Endothelial cell (in vitro differentiated cells): ENCODE results near the gene CSNK2B. TPM values are rescaled to one million over a fixed set of nuclear protein-coding genes. Genes with fewer than 3 reads are reported as not detected.

Experiments used
- DNase-seq: peaks from one replicate; pipeline ENCODE4 v3.0.0; 2021; ENCODE audit warnings: low spot score
- H3K27ac Mint-ChIP-seq: one replicate; pipeline ENCODE4 v1.8.0; 2021; ENCODE audit warnings: mixed read lengths, inconsistent platforms; ENCODE audit not compliant: unreplicated experiment
- H3K27me3 Mint-ChIP-seq: one replicate; pipeline ENCODE4 v1.8.0; 2021; ENCODE audit warnings: mild to moderate bottlenecking, moderate library complexity, mixed read lengths, inconsistent platforms; ENCODE audit not compliant: unreplicated experiment
- H3K36me3 Mint-ChIP-seq: one replicate; pipeline ENCODE4 v1.8.0; 2021; ENCODE audit warnings: mild to moderate bottlenecking, low read depth, mixed read lengths, inconsistent platforms; ENCODE audit not compliant: unreplicated experiment
- H3K4me1 Mint-ChIP-seq: one replicate; pipeline ENCODE4 v1.8.0; 2021; ENCODE audit warnings: mild to moderate bottlenecking, mixed read lengths, inconsistent platforms; ENCODE audit not compliant: unreplicated experiment
- H3K4me3 Mint-ChIP-seq: one replicate; pipeline ENCODE4 v1.8.0; 2021; ENCODE audit warnings: mild to moderate bottlenecking, mixed read lengths, inconsistent platforms; ENCODE audit not compliant: unreplicated experiment
- H3K9me3 Mint-ChIP-seq: one replicate; pipeline ENCODE4 v1.8.0; 2021; ENCODE audit warnings: mixed read lengths, inconsistent platforms; ENCODE audit not compliant: unreplicated experiment
- total RNA-seq: library from RNA; stranded (reverse); fragmentation: NEBNext Ultra II Directional; extraction: Animal tissue kit (Norgen Biotek cat#: 25700); gene quantifications from one replicate; pipeline ENCODE4 v1.2.1, GENCODE V29; 2021; ENCODE audit not compliant: unreplicated experiment
- TF ChIP-seq, protein P1 (sequence below): fragments of 200-600 bp; sonication (generic); IDR thresholded peaks from one replicate; pipeline ENCODE4 v1.5.0; 2021; ENCODE audit warnings: antibody characterized with exemption; ENCODE audit not compliant: unreplicated experiment

Gene CSNK2B
- total RNA-seq, 1 donor from 2014 or later, result 164 TPM

DNA sequence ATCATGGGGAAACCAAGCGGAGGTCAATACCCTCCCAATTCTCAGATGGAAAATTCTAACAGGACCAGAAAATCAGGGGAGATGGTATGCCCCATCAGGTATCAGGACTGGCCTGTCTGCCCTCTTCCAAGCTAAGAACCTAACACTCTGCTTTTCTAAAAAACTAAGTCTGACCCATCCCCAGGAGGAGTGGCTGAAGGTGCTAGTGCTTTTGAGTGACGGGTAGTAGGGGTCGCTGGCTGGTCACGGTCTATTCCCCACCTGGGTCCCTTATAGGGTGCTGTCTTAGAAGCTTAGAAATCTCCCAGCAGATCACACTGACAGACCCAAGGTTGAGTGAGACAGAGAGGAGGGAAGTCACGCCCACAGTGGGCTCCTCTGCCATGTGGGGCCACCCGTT, 27.7 kb downstream of the CSNK2B start:
- Mint-ChIP-seq H3K36me3 (peaks cover 16% of the 10 kb centered on the region), H3K4me1 (peaks cover 29% of the 10 kb centered on the region), H3K4me3 (no peak overlapping the region), H3K27me3 (peaks cover 3% of the 10 kb centered on the region), H3K9me3 (no peaks in the 10 kb centered on the region), H3K27ac (no peak overlapping the region)
- TF ChIP-seq, protein P1, sequence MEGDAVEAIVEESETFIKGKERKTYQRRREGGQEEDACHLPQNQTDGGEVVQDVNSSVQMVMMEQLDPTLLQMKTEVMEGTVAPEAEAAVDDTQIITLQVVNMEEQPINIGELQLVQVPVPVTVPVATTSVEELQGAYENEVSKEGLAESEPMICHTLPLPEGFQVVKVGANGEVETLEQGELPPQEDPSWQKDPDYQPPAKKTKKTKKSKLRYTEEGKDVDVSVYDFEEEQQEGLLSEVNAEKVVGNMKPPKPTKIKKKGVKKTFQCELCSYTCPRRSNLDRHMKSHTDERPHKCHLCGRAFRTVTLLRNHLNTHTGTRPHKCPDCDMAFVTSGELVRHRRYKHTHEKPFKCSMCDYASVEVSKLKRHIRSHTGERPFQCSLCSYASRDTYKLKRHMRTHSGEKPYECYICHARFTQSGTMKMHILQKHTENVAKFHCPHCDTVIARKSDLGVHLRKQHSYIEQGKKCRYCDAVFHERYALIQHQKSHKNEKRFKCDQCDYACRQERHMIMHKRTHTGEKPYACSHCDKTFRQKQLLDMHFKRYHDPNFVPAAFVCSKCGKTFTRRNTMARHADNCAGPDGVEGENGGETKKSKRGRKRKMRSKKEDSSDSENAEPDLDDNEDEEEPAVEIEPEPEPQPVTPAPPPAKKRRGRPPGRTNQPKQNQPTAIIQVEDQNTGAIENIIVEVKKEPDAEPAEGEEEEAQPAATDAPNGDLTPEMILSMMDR, result no peak
- no peak for DNase-seq

DNA sequence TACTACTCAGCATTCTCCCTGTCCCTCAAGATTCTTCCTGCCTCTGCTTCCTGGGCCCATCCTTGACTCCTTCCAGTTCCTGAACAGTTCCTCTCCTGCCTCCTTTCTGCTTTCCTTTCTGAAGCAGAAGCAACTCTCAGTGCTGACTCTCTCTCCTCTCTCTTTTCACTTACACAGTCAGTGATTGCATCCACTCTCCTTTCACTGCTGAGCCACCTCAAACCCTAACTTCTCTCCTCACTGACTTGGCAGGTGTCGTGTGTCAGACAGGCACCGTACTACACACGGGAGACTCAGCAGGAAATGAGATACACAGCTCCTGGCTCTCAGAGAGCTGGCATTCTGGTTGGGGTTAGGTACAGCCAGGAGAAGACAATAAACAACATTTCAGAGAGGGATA, 31.7 kb downstream of the CSNK2B start:
- peaks cover 3% of the 10 kb centered on the region for H3K27me3 Mint-ChIP-seq

DNA sequence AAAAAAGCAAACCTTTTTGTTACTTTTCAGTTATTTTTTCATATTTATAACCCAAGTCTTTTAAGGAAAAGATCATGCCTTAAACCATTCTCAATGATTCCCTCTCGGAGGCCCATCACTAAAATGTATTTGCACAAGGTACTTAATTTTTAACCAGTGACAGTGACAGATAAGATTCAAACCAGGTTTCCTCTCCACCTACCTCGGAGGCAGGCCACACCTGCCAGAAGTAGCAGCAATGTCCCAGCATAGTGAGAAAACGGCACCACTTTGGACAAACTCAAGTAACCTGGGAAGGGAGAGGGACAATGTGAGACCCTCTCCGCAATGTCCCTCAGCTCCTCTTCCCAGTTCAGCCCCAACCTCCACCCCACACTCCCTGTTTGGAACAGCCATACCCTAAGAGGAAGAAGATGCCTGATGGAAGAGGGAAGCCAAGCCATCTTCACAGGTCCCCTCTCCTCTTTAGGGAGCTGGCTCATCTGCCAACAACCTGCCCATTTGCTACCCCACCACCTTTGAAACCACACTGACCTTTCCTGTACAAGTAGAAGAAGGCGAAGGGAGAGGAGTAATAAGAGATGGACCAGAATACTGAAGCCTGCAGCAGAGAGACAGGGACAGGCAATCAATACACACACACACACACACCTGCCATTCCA, 35.0 kb downstream of the CSNK2B start:
- H3K27me3 Mint-ChIP-seq, result peaks cover 6% of the 10 kb centered on the region
- H3K9me3 Mint-ChIP-seq, result no peaks in the 10 kb centered on the region
- TF ChIP-seq, protein P1, result no peak
- no peak overlapping the region for H3K27ac Mint-ChIP-seq
- peak overlapping the region; percentile 48 for H3K4me3 Mint-ChIP-seq
- no peaks in the 10 kb centered on the region for H3K36me3 Mint-ChIP-seq
- H3K4me1 Mint-ChIP-seq, result peaks cover 32% of the 10 kb centered on the region
- no peak for DNase-seq

More for the DNA sequence above, 31.7 kb downstream of the CSNK2B start:
- TF ChIP-seq, protein P1, result no peak
- peaks cover 30% of the 10 kb centered on the region for H3K4me1 Mint-ChIP-seq
- no peaks in the 10 kb centered on the region for H3K9me3 Mint-ChIP-seq
- H3K27ac Mint-ChIP-seq, result peak overlapping the region; percentile 84
- no peak for DNase-seq
- peak overlapping the region; percentile 5 for H3K4me3 Mint-ChIP-seq
- peaks cover 10% of the 10 kb centered on the region for H3K36me3 Mint-ChIP-seq

DNA sequence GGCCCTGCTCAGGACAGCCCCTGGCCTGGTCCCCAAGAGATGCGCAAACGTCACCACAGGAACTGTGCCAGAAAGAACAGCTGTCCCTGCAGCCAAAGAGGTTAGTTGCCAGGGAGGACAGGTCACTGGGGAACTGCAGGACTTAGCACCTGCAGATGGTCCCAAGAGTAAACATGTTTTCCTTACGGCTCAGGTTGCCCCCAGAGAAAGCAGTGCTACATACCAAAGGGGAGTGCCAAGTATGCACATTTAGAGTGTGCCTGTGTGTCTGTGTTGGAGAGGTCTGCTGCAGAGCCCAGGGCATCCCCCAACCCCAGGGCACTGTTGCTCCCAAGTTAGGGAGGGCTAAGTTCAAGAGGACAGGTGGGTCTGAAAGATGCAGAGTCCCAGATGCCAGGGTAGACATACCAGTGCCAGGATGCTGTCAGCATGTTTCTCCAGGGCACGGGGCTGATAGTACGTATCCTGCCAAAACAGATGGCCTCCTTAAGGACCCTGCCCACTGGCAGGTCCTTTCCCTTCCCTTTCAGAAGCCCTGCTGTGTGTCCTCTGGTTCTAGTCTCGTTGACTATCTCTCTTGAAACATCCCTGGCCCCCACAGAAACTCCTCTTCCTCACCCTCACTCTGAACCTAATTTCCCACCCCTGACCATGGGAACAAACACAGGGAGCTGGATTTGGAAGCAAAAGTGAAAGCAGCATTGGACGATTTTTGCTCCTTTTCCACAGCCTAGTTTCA, 36.0 kb downstream of the CSNK2B start:
- H3K27ac Mint-ChIP-seq, result peak overlapping the region; percentile 98
- DNase-seq, result no peak
- TF ChIP-seq, protein P1, result no peak
- peaks cover 31% of the 10 kb centered on the region for H3K4me1 Mint-ChIP-seq
- peak overlapping the region; percentile 99 for H3K4me3 Mint-ChIP-seq
- H3K36me3 Mint-ChIP-seq, result no peaks in the 10 kb centered on the region
- H3K27me3 Mint-ChIP-seq, result peaks cover 6% of the 10 kb centered on the region
- H3K9me3 Mint-ChIP-seq, result no peaks in the 10 kb centered on the region

DNA sequence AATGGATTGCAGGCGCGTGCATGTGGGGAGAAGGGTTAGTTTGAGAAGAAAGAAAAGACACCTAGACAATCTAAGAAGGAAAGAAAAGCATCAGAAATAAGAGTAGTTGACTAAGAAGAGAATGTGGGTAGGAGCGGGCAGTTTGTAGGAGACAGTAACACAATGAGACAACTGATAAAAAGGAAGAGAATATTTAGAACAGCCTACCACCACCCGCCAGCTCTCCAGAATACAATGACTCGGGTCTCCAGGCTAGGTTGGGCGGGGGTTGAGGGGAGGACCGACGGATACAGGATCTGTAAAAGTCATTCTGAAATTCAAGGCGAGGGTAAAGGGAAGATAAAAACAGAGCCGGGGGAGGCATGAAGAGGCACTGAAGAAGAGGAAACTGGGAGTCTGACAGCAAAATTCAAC, 36.5 kb downstream of the CSNK2B start:
- Mint-ChIP-seq H3K4me3 (peak overlapping the region; percentile 99), H3K27me3 (peaks cover 6% of the 10 kb centered on the region), H3K4me1 (peaks cover 26% of the 10 kb centered on the region), H3K9me3 (no peaks in the 10 kb centered on the region), H3K27ac (peak overlapping the region; percentile 98), H3K36me3 (no peaks in the 10 kb centered on the region)
- TF ChIP-seq, protein P1, result no peak
- DNase-seq, result peak; percentile 25
